ENCODE results near the gene CCSER1.
"Not testable (repeated sequence)": the region's sequence is repeated elsewhere in the genome, so short reads cannot be mapped to it uniquely, and the experiment has no call there.

The CCSER1 gene

GRCh38 chr4:91590260-91590659, 1463.1 kb downstream of the CCSER1 start:
- no peak for DNase-seq (ENCODE audit: low read depth)

GRCh38 chr4:91592125-91592524, 1464.9 kb downstream of the CCSER1 start:
- DNase-seq (ENCODE audit: low read depth) = no peak

- no peak for DNase-seq (ENCODE audit: low read depth)
Observed at GRCh38 chr4:91596718-91597117, 1469.5 kb downstream of the CCSER1 start.

DNA sequence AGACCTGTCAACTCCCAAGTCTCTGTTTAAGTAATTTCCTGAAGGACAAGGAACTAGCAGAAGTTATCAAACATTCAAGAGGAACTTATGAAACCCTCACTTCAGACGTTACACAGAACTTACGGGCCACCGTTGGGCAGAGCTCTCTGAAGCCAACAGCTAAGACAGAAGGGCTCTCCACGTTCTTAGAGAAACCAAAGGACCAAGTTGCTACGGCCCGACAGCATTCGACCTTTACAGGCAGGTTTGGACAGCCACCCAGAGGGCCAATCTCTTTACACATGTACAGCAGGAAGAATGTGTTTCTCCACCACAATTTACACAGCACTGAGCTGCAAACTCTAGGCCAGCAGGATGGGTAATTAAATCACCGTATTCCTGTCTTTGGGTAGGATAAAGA, 1471.5 kb downstream of the CCSER1 start:
- no peak for DNase-seq (ENCODE audit: low read depth)

- DNase-seq (ENCODE audit: low read depth) = no peak
Observed at GRCh38 chr4:91600301-91600700, 1473.1 kb downstream of the CCSER1 start.

GRCh38 chr4:91601401-91601800, 1474.2 kb downstream of the CCSER1 start:
- DNase-seq (ENCODE audit: low read depth) = no peak

DNA sequence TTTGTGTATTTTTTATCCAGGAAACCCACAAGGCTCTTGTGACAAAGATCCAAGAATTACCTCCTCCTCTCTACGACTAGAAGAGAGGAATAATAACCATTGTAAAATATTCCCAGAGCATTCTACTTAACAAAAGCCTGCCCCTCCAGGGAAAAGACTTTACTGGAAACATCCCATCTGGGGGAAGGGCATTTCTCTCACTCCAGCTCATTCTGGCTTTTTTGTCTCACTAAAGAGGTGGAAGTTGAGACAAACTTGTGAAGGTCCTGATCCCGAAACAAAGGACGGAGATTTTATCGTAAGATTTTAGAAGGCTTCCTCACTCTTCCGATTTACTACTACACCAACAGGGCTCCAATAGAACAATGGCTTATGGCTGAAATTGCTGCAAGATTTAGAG, 1484.6 kb downstream of the CCSER1 start:
- DNase-seq (ENCODE audit: low read depth) = no peak

DNA sequence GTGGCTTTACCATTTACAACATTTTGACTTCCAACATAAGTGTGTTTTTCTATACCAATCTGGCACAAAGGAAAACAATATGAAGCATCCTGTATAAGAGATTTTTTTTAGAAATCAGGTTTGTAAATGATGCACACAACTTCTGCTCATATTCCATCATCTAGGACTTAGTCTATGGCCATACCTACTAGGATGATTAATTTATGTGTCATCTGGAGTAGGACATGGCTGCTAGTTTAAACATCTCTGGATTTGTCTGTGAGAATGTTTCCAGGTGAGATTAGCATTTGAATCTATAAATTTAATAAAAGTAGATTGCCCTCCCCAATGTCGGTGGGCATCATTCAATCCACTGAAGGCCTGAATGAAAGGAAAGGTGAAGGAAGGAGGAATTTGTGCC, 1493.8 kb downstream of the CCSER1 start:
- DNase-seq (ENCODE audit: low read depth) = no peak

DNA sequence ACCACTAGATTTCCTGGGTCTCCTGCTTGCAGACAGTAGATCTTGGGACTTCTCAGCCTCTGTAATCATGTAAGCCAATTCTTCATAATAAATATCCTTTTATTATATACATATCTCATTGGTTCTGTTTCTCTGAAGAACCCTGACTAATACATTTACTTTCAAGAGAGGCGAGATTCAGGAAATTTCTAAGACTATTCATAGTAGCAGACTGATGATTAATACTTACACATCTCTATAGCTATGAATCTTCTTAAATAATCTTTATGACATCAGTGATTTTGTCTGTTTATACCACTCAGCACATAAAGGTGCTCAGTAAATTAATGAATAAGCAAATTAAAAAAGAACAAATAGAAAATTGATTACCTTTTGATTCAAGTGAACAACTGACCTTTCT, 1494.3 kb downstream of the CCSER1 start:
- DNase-seq (ENCODE audit: low read depth) = no peak

DNA sequence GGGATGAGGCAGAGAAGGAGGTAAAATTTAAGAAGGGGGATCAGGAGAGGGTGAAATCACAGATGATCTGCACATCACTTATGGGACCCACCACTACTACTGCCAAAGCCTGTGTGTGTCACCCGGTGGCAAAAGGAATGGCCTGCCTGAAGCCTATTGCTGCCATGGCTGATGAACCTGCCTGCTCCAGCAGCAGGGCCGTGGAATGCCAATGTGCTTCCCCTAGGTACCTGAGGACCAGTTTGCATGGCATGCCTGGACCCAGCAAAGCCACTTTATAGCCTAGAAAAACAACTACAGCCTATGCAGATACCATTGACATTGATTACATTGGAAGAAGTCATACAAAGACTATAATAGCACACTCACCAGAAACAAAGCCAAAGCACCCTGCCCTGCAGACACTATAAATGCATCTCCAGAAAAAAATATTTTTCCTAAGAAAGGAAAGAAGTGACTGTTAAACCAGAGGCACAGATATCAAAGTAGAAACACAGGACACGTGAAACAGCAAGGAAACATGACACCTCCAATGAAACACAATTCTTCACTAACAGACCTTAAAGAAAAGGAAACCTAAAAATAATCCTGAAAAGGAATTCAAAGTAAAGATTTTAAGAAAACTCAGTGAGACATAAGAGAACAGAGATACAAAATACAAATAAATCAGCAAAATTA, 1495.9 kb downstream of the CCSER1 start:
- DNase-seq (ENCODE audit: low read depth) = no peak

DNA sequence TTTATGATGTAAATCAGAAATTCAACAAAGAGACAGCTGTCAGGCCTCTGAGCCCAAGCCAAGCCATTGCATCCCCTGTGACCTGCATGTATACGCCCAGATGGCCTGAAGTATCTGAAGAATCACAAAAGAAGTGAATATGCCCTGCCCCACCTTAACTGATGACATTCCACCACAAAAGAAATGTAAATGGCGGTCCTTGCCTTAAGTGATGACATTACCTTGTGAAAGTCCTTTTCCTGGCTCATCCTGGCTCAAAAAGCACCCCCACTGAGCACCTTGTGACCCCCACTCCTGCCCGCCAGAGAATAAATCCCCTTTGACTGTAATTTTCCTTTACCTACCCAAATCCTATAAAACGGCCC, 1496.4 kb downstream of the CCSER1 start:
- not testable (repeated sequence) for DNase-seq (ENCODE audit: low read depth)

DNA sequence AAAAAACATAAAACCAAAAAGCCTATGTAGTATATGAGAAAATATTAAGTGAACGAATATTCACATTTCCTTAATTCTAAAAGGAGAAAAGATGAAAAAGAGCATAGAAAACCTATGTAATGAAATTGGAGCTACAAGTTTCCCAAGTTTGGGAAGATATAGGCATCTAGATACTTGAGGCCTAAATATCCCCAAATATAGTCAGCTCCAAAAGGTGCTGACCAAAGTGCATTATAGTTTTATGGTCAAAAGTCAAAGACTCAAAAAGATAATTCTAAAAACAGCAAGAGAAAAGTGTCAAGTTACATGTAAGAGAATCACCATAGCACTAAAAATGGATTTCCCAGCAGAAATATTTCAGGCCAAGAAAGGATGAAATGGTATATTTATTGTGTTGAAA, 1502.9 kb downstream of the CCSER1 start:
- DNase-seq (ENCODE audit: low read depth) = no peak

GRCh38 chr4:91630764-91631163, 1503.6 kb downstream of the CCSER1 start:
- DNase-seq (ENCODE audit: low read depth) = no peak

- DNase-seq (ENCODE audit: low read depth) = no peak
Observed at GRCh38 chr4:91631335-91631734, 1504.1 kb downstream of the CCSER1 start.

DNA sequence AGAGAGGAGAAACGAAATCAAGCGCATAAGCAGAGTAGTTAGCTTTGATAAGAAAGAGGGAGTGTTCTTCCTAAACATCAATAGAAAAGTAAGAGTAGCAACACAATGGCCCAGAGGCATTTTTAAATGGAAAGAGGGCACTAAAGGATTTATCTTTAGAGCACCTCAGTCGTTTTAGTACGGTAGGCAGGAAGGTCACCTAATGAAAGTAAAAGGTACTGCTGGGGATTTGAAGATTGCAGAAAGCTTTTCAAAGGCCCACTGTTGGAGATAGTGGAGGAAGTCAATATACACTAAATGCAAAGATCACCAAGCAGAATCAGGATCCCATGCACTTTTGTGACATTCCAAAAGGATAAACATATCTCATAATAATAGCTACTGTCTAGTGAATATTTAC, 1508.9 kb downstream of the CCSER1 start:
- no peak for DNase-seq (ENCODE audit: low read depth)
